NCI-H146 (cell line): Measurements from ENCODE around the gene DAB2.

ENCODE experiments used
- DNase-seq: peaks from one replicate; lab custom pipeline; 2025; lab: John Stamatoyannopoulos, UW

The DAB2 gene

DNA sequence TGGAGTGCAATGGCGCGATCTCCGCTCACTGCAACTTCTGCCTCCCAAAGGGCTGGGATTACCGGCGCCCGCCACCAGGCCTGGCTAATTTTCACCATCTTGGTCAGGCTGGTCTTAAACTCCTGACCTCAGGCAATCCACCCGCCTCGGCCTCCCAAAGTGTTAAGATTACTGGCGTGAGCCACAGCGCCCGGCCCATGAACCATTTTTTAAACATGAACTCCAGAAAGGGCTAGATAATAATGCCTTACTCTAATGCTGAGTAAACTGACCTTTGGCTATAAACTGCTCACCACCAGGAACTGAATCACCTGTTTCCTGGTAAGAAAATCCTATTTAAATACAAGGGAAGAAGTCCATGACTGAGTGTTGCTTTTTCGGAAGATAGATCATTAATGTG lies 23.2 kb upstream of the DAB2 start:
- DNase-seq = no peak

DNA sequence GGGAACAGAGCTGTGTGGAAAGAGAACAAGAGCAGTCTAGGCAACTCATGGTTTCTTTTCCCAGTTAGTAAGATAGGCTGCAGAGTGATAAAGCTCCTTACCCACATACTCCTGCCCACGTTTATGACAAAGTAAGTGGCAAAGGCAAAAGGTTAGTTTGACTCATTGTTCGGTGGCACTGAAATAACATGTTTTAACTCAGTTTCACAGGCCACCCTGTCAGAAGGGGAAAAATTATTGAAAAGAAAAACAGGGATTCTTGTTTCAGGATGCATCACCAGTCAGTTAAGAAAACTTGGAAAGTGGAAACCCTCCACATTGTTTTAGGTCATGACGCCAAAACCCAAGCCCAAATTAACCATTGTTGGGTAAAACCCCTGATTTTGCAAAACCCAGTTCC lies 22.3 kb upstream of the DAB2 start:
- no peak for DNase-seq

DNA sequence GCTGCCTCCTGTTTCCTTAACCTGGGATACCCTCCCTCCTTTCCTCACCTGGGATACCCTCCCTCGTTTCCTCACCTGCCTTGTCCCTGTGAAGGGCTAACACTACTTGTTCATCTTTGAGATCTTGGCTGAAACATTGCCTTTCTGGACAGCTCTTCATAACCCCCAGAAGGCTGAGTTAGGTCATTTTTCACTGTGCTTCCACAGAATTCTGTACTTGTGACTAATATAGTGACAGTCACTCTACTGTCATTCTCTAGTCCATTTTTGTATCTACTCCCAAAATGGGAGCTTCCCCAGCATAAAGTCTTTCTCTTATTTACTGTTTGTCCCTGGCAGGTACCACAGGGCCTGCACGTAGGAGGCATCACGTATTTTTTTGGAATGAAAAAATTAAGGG lies 21.5 kb upstream of the DAB2 start:
- DNase-seq = no peak

DNA sequence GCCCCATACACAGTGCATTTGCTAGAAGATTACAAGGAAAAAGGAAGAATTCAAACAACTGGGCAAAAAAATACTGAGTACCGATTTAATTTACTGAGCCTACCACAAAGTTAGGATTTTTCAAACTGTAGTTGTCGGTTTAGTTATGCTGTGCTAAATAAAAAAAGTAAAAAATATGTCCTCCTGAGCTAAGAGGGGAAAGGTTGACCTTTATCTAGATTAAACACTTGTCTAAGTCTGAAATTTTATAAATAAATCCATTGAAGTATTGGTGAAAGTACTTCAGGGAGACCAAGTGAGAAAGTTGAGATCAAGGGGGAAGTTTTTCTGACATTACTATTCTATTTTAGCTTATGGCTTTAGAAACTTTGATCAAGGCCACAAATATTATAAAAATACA lies 19.1 kb upstream of the DAB2 start:
- DNase-seq = no peak

DNA sequence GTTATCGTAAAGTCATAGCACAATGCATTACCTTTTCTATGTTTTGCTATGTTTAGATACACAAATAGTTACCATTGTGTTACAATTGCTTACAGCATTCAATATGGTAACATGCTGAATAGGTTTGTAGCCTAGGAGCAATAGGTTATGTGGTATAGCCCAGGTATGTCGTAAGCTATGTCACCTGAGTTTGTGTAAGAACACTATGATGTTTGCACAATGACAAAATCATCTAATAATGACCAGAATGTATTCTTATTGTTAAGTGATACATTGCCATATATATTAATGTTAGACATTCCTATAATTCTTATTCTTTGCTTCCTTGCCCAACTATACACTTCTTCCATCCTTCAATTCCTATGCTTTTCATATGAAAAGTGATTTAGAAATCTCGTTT lies 18.2 kb upstream of the DAB2 start:
- DNase-seq = no peak

DNA sequence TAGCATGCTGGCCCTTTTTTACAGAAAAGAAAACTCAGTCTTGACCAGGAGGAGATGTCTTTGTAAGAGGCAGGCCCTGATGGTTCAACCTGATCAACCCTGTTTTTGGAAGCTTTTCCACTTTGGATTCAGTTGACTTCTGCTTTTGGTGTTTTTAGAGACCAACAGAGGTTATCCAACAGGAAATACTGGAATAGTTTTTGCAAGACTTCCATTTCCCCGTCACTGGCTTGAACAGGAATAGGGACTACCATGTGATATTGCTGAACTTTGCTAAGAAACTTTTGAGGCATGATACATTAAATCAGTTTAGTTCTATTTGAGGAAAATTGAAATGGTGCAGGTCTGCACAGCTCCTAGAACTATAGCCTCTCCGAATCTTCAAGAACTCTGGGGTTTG lies 17.1 kb upstream of the DAB2 start:
- no peak for DNase-seq

DNA sequence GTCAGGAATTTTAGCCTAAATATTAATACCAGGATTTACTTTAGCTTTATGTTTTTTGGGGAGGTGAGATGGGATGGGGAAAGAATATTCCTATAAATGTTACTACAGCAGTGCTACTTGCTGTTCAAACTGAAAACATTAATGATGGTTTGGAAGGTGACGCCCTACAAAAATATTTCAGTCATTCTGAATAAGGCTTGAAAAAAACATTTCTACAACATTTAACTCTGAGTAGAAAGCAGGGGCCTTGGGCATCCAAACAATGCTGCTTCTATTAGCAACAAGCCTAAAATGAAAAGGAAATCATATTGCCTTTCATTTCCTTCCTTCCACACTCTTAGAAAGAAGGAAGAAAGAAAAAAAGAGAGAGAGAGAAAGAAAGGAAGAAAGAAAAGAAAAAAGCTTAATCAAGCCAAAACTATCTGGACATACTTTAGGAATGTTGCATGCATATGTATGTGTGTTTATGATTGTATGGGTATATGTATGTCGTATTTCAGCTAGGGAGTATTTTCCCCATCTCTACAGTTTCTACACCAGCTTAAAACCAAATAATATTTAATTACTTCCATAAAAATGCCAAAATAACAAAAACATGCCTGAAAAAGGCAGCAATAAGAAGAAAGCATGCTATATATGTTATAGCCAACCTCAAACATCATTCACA lies 16.3 kb upstream of the DAB2 start:
- DNase-seq = no peak

DNA sequence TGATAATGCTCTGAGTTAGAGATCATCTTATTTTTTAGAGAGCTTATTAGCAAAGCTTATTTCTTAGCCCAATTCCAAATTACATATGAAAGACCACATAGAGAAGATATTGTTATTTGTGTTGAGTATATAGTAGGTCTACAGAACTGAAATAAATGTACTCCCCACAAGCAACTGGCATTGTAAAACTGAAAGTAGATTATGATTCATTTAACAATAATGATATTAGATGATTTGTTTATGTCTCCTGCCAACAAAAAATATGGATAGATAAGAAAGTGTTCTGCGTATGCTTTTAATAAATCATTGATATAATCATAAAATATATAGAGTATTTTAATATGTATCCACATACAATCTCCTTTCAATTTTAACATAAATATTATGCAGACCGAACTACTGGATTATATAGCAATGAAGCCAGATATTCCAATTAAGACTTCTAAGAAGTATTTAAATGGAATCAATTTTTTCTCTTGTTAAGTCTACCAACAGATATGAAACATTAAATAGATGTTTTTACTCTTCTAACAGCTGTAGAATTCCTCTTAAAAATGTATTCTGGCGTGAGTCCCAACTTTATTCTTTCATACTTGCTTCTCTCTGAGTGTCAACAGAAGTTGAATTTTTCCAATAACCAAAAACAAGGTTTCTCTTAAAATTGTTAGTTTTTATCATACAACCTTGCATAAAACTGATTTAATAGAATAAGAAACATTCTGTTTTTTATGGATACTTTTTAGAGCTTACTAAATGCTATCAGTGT lies 15.6 kb upstream of the DAB2 start:
- no peak for DNase-seq

DNA sequence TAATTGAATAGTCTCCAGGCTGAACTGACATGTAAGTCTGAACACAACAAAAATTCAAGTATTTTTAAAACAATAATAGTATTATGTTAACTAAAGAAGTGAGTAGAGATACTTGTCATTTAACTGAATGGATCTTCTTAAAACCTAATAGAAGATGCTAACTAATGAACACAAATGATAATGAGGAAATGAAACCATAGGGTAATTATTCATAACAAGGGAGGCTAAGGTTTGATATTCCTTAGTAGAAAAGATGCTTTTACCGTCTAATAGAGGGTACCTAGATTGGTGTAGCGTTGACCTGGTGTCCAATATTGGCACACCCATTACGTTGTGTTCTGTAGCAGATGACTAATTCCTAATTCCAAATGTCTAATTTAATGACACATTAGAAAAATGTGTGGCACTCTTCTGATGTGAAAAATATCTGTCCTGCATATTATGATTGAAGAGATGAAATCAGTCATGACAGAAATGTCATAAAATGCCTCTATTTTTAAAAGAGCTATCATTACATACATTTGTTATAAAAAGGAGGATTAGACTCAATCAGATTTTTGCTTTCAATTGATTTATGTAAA lies 14.9 kb upstream of the DAB2 start:
- no peak for DNase-seq

DNA sequence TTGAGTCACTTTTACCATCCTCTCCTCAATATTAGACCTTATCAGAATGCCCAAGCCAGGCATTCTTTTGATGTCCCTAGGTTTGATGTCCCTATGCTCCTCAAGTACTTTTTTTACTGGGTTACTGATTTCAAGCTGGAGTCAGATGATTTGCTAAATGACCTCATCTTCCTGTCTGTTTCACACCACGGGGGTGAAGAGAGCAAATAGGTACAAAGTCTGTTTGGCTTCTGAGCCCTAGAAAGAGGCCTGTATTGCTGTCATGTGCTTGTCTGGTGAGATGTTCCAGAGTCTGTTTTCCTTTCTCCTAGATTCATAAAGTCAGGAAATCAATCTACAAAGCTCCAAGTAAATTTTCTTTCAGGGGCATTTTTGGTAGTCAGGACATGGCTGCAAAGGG lies 12.7 kb upstream of the DAB2 start:
- DNase-seq = no peak

DNA sequence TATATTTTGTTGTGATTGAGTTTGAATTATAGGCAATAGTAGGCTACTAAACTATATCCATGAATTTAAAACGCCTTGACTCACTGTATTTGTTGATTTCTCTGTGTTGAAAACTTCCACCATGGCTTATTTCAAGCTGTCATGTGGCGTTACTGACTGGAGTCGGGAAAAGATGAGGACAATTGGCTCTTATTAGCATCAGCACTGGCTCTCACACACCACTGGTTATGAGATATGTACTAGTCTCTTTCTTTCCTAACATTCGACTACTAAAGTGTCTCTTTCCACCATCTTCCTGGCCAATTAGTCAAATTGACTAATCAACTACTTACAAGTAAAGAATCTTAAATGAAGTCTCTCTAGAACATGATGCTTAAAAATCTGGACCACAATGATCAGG lies 9.1 kb upstream of the DAB2 start:
- DNase-seq = no peak

DNA sequence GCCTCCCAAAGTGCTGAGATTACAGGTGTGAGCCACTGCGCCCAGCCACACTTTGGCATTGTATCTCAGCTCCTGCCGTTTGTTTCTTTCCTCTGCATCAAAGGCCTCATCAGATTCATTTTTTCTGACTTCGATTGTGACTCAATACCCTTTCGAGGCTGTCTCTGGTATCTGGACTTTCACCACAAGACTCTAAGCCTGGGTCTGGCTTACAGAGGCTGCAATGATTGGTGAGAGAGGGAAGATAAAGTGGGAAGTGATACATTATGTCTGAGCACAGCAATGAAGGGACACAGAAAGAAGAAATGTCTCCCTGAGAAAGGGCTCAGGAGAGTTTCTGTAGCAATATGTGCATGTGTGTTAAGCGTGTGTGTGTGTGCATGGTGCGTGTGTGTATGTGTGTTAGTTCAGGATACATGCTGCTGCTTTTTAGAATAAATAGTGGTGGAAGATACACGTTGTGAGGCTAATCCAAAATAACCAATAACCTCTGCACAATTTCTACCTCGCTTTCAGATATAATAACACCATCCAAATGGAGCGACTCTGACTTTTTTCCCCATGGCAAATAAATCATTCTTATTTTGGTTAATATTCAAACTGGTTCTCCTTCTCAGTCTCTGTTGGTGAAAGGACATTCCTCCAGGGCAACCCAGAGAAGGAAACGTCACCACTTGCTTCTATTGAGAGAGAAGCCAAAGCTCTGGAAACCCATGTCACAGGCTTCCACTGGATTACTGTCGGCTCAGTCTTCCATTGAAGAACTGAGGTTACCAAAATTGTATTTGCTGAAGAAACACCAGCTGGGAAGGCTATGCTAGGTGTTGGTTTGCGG lies 8.1 kb upstream of the DAB2 start:
- no peak for DNase-seq

DNA sequence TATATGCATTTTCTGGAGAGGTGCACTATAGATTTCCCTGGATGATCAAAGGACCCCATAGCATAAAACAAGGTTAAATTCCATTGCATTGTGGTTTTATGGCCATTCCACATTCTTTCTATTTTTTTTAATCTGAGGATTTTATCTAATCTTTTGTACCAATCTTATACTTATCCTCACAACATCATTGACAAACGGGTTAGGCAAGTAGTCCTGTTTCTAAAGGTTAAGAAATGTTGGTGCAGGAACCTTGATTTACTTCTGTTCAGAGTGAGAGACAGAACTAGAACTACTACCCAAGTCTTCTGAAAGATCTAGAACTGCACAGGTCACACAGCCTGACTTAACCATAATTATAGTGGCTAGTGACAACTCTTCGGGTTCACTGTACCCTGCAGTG lies 5.7 kb upstream of the DAB2 start:
- no peak for DNase-seq

DNA sequence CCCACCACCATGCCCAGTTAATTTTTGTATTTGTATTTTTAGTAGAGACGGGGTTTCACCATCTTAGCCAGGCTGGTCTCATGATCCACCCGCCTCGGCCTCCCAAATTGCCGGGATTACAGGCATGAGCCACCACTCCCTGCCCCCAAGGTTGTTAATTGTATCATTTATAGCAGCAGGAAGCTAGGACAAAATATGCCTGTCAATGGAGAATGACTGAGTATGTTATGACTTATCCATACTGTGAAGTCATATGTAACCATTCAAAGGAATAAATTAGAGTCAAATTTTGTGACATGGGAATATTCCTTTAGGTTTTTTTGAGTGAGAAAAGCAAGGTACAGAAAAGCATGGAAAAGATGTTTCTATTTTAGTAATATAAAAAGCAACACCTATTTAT lies 3.9 kb upstream of the DAB2 start:
- DNase-seq = no peak

DNA sequence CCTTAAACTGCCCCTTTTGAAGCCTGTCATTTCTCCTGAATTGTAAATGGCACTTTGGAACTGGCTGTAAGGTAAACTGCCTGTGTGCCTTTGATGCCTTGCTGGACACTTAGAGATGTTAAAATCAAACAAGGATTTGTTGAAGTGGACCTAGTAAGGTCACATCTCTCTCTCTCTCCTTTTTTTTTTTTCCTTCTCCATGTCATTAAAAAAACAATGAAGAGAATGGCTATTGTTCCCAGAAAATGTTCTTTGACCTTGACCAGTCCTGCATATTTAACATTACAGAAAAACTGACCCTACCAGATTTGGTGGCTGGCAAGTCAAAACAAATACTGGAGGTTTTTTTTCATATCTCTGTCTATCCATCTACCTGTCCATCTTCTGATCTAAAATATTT lies 2.9 kb upstream of the DAB2 start:
- no peak for DNase-seq

DNA sequence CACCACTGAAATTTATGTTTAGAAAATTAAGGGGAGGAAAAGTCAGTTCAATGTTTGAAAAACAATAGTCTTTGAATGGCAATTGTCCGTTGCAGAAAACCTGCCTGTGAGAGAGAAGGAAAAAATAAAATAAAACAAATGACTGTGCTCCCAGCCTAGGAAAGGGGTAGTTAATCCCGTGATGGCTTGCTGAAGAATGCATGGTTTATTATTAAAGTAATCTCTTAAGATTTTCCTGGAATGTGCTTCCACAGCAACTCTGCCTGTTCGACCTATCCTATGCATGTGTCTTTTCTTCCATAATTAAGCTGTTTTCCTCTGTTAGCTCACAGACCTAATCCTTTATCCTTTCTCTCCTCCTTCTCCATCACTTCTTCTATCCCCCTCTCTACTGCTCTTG lies 2.4 kb upstream of the DAB2 start:
- no peak for DNase-seq

DNA sequence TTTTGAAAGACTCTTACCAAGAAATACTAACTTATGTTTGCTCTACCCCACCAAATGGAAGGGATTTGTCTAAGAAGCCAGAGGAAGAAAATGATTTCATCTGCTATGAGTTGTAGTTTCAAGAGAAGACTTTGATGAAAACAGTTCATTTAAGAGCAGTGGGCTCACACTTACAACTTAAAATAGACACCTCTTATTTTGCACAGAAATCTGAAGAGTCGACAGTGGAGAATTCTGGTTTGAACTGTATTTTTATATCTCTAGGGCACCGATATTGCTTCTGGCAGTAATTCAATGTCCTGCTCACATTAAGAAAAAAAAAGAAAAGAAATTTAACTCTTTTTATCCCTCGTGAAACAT lies 1.9 kb upstream of the DAB2 start:
- DNase-seq = no peak

DNA sequence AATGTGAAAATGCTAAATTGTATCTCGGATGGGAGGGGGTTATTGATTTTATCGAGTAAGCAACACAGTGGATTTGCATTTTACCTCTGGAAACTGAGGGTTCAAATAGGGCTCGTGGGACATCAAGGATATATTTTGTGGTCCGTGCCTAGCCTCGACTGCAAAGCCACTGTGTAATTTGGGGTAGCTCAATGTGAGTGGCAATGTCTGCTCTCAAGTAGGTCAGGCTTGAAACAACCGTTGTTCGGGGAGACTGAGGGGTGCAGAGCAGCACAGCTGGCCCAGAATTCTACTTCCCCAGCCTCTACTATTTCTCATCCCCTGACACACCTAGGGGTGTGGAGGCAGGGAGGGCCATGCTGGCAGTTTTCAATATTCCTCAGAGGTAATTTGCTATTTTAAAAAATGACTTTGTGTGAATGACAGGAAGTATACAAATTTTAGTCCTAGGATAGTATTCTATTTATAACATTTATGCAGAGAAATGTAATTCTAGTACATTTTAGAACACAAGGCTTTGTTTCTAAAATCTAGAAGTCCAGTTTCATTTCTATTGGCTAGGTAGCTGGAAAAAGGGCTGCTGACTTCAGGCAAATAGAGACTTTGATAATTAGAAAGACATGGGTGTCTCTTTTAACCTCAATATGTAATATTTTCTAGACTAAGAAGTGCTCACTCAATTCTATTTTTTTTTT lies 1.4 kb upstream of the DAB2 start:
- no peak for DNase-seq

DNA sequence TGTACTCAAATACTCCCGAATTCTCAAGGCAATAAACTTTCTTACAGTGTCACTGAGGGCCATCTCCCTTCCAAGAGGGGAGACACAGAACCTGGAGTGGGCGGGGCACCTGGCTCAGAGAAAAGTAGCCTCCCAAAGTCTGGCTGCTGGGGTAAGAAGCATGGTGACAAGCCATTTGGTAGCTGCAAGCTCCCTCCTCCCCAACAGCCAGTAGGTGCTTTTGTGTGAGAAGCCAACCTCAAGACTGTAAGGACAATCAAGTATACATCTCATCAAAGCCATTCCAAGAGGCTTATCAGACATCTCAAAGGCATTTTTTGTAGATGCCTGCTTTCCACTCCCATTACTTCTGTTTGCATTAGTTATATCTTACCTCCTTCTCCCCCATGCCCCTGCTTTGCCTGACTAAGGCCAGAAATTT lies 1.4 kb downstream of the DAB2 start:
- no peak for DNase-seq

DNA sequence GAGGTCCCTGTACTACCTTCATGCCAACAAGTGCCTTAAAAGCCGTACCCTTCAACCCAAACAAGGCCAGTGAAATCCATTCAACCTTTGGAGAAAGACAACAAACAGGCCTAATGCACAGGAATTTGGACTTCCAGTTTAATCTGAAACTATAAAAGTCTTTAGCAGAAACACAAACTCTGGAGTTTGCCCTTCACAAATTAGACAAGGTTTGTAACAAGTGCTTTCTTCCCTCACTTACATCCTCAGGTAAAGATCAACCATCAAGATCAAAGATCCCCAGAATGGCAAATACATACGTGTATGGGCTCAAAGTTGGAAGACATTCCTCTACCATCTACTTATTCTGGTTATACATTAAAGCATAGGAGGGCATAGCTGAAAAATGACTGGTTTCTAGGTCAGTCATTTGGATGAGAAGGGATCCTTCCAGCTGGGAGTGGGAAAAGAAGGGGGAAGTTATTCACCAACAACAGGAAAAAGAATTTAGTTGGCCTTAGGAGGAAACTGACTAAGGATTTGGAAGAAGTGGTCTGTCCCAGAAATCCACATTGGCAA lies 2.0 kb downstream of the DAB2 start:
- DNase-seq = no peak

DNA sequence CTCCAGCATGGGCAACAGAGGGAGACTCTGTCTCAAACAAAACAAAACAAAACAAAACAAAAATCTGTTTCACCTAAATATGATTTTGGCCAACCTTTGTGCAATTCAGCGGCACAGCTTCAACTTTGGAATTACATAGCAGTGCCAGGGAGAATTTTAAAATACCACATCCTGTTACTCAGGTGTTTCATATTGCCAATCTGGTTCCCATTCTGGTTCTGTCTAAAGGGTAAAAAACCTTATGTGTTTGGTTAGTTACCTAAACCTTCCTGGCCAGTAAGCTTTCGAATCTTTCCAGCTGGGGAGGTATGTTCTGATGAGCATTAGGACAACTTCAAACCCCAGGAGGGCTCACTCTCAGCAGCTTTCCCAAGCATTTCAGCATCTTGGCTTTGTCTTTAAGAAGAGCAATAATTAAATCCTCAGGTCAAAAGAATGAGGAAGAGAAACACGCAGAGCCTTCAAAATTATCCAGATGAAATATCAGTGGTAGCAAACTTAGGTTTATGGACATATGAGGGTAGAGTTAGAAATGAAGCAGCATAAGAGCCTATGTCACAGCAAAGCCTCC lies 2.7 kb downstream of the DAB2 start:
- DNase-seq = no peak
